T-cell (primary cell): ENCODE results near the gene GTSF1L. TPM values are rescaled to one million over a fixed set of nuclear protein-coding genes. Genes with fewer than 3 reads are reported as not detected.

ENCODE experiments used
- ATAC-seq, 4 experiments: fragments of 200-7000 bp in 3 of 4; fragments of 150-1000 bp in 1 of 4; cut with Tn5 transposase; replicated peaks in 1 of 4; 1 replicate in 3 of 4; 2 replicates in 1 of 4; pipeline ENCODE4 v1.10.0; 2021; ENCODE audit warnings: moderate library complexity in 3 of 4, mild to moderate bottlenecking in 2 of 4, moderate number of reproducible peaks in 1 of 4
- CTCF ChIA-PET, 2 donors: fragments of 300-600 bp; sonication (Branson Sonifier 250); formaldehyde crosslinking; loops; one replicate each; lab custom pipeline; 2022; ENCODE audit warnings: antibody characterized with exemption in 2 of 2; lab: Charles Lee
- POLR2A ChIA-PET, 2 donors: fragments of 300-600 bp; sonication (Branson Sonifier 250); formaldehyde crosslinking; loops; one replicate each; lab custom pipeline; 2022; ENCODE audit warnings: antibody characterized with exemption in 2 of 2; lab: Charles Lee
- DNase-seq, 35 experiments: peaks; one replicate each; pipeline versions ENCODE4 v3.0.0 to v3.0.0-alpha.2; 2013 to 2023
- H3K27ac ChIP-seq: one replicate; pipeline ENCODE4 v1.5.1; 2013; ENCODE audit warnings: low read length
- H3K27me3 ChIP-seq, 2 experiments: replicated peaks in 1 of 2; 1 replicate in 1 of 2; 2 replicates in 1 of 2; pipeline versions ENCODE4 v1.6.1 to v1.7.0; 2013; ENCODE audit warnings: low read length in 1 of 2, mixed read lengths in 1 of 2; ENCODE audit not compliant: control insufficient read depth in 2 of 2, insufficient read depth in 2 of 2; ENCODE audit errors: extremely low read depth in 1 of 2
- H3K36me3 ChIP-seq, 2 donors: 1 replicate in 1 of 2; 2 replicates in 1 of 2; pipeline versions ENCODE4 v1.6.1 to v1.7.0; 2013; ENCODE audit warnings: low read length in 1 of 2; ENCODE audit not compliant: control insufficient read depth in 2 of 2, insufficient read depth in 1 of 2; ENCODE audit errors: extremely low read depth in 1 of 2
- H3K4me1 ChIP-seq, 2 experiments: 1 replicate in 1 of 2; 2 replicates in 1 of 2; pipeline versions ENCODE4 v1.6.1 to v1.7.0; 2013; ENCODE audit warnings: low read length in 2 of 2, mixed read lengths in 1 of 2; ENCODE audit not compliant: insufficient read depth in 2 of 2, control insufficient read depth in 1 of 2; ENCODE audit errors: extremely low read depth in 1 of 2
- H3K4me3 ChIP-seq, 2 donors: 1 replicate in 1 of 2; 2 replicates in 1 of 2; pipeline versions ENCODE4 v1.5.1 to v1.7.0; 2013; ENCODE audit warnings: mild to moderate bottlenecking in 2 of 2, low read length in 1 of 2, moderate library complexity in 1 of 2; ENCODE audit not compliant: control insufficient read depth in 1 of 2; ENCODE audit errors: extremely low read depth in 1 of 2
- H3K9me3 ChIP-seq: 2 replicates; pipeline ENCODE4 v1.7.0; 2013
- H3K27ac Mint-ChIP-seq, 2 donors: one replicate each; pipeline ENCODE4 v1.8.0; 2020 to 2021; ENCODE audit warnings: mild to moderate bottlenecking in 2 of 2, mixed read lengths in 2 of 2
- H3K27me3 Mint-ChIP-seq, 2 donors: one replicate each; pipeline ENCODE4 v1.8.0; 2021 to 2022; ENCODE audit warnings: mixed read lengths in 2 of 2
- H3K36me3 Mint-ChIP-seq: one replicate; pipeline ENCODE4 v1.8.0; 2021; ENCODE audit warnings: mixed read lengths
- H3K4me1 Mint-ChIP-seq, 3 donors: one replicate each; pipeline ENCODE4 v1.8.0; 2020 to 2022; ENCODE audit warnings: mixed read lengths in 3 of 3, mild to moderate bottlenecking in 1 of 3
- H3K4me3 Mint-ChIP-seq, 3 donors: one replicate each; pipeline ENCODE4 v1.8.0; 2020 to 2022; ENCODE audit warnings: mild to moderate bottlenecking in 3 of 3, mixed read lengths in 3 of 3, moderate library complexity in 3 of 3
- H3K9me3 Mint-ChIP-seq, 3 donors: one replicate each; pipeline ENCODE4 v1.8.0; 2020 to 2022; ENCODE audit warnings: mixed read lengths in 3 of 3
- WGBS: methylation state at CpG from one replicate; pipeline ENCODE4 v1.1.5; 2013; ENCODE audit warnings: missing lambda C conversion rate; ENCODE audit not compliant: insufficient coverage; 5-methylcytosine and 5-hydroxymethylcytosine counted together
- total RNA-seq, 35 experiments: library from RNA in 6 of 35; stranded (reverse) in 6 of 35; fragments of 120-200 nt in 1 of 35; gene quantifications; one replicate each; pipeline versions ENCODE4 v1.2.1 to v1.2.4 and lab custom pipeline; 2013 to 2026

GTSF1L gene
- total RNA-seq, 5 donors from 2014 or later (not counting 1 experiment from before 2014, with no cell fraction given), result 0.30 to 0.63 (median 0.53) TPM; not detected in 2

- Mint-ChIP-seq H3K9me3 (no peaks in the 10 kb centered on the region), H3K36me3 (no peaks in the 10 kb centered on the region), H3K27ac (peak overlapping the region in 1 of 2 donors; percentile 44), H3K27me3 (peaks cover 0 to 15% of the 10 kb centered on the region in 2 donors), H3K4me1 (peaks cover 32 to 37% (median 33%) of the 10 kb centered on the region in 3 donors), H3K4me3 (peak overlapping the region in 1 of 3 donors; percentile 17)
- peak; percentile 35 to 86 (median 72) for DNase-seq
- Histone ChIP-seq H3K36me3 (peaks cover 0 to 2% of the 10 kb centered on the region in 2 donors), H3K27ac (no peak overlapping the region), H3K27me3 (peaks cover 0 to 44% of the 10 kb centered on the region in 2 experiments), H3K4me1 (peaks cover 2 to 37% of the 10 kb centered on the region in 2 experiments), H3K9me3 (no peaks in the 10 kb centered on the region), H3K4me3 (no peak overlapping the region)
- WGBS, result 8% methylated on average over 19 of the region's 23 CpGs
- POLR2A ChIA-PET, result interaction anchor here in 1 of 2 donors (0.7 kb wide), 1 partner anchor 340 kb away, joined by 3 read pairs; no protein-coding TSS in a partner anchor
- CTCF ChIA-PET, result interaction anchor here (0.6 to 1.9 kb wide), 6 partner anchors 12 to 342 kb away, joined by 3 to 9 read pairs (median 4); no protein-coding TSS in a partner anchor
- ATAC-seq, result peak; percentile 76 to 85 (median 79)
Observed at GRCh38 chr20:43749734-43750294, 23.0 kb upstream of the GTSF1L start.

- no peaks in the 10 kb centered on the region for H3K36me3 Mint-ChIP-seq
- H3K4me3 ChIP-seq, result no peak overlapping the region
- no peaks in the 10 kb centered on the region for H3K9me3 Mint-ChIP-seq
- WGBS, result no CpG with 5 or more reads among the region's 1 CpG
- no peak overlapping the region for H3K4me3 Mint-ChIP-seq
- ChIA-PET CTCF (interaction anchor here (0.5 to 1.7 kb wide), 7 partner anchors 9 to 564 kb away, joined by 3 to 18 read pairs (median 3); no protein-coding TSS in a partner anchor), POLR2A (interaction anchor here in 1 of 2 donors (0.7 kb wide), 1 partner anchor 159 kb away, joined by 4 read pairs; no protein-coding TSS in a partner anchor)
- H3K4me1 Mint-ChIP-seq, result peaks cover 32 to 37% (median 33%) of the 10 kb centered on the region in 3 donors
- DNase-seq (no peak), ATAC-seq (no peak)
- H3K4me1 ChIP-seq, result peaks cover 2 to 37% of the 10 kb centered on the region in 2 experiments
- H3K27ac Mint-ChIP-seq, result no peak overlapping the region
- no peak overlapping the region for H3K27ac ChIP-seq
- H3K27me3 ChIP-seq, result peaks cover 0 to 44% of the 10 kb centered on the region in 2 experiments
- H3K27me3 Mint-ChIP-seq, result peaks cover 0 to 15% of the 10 kb centered on the region in 2 donors
- peaks cover 0 to 2% of the 10 kb centered on the region in 2 donors for H3K36me3 ChIP-seq
- no peaks in the 10 kb centered on the region for H3K9me3 ChIP-seq
Observed at GRCh38 chr20:43748274-43748673, 21.5 kb upstream of the GTSF1L start.

GRCh38 chr20:43746344-43747137 lies 19.7 kb upstream of the GTSF1L start:
- no peak overlapping the region for H3K27ac ChIP-seq
- CTCF ChIA-PET, result interaction anchor here in 1 of 2 donors (0.7 kb wide), 1 partner anchor 96 kb away, joined by 3 read pairs; no protein-coding TSS in a partner anchor
- H3K4me1 ChIP-seq, result peaks cover 2 to 24% of the 10 kb centered on the region in 2 experiments

GRCh38 chr20:43744966-43745730 lies 18.3 kb upstream of the GTSF1L start:
- H3K27ac Mint-ChIP-seq, result no peak overlapping the region
- H3K4me1 Mint-ChIP-seq, result peaks cover 9 to 13% (median 10%) of the 10 kb centered on the region in 3 donors
- ATAC-seq (no peak), DNase-seq (no peak)
- 83% methylated on average over 2 of the region's 12 CpGs for WGBS
- H3K27me3 Mint-ChIP-seq, result peaks cover 0 to 7% of the 10 kb centered on the region in 2 donors
- H3K9me3 Mint-ChIP-seq, result no peaks in the 10 kb centered on the region
- H3K27ac ChIP-seq, result no peak overlapping the region
- ChIA-PET CTCF (no interaction called here), POLR2A (interaction anchor here in 1 of 2 donors (1.0 kb wide), 1 partner anchor 350 kb away, joined by 4 read pairs; no protein-coding TSS in a partner anchor)
- no peak overlapping the region for H3K4me3 ChIP-seq
- H3K4me3 Mint-ChIP-seq, result peak overlapping the region in 1 of 3 donors; percentile 44
- no peaks in the 10 kb centered on the region for H3K9me3 ChIP-seq
- H3K4me1 ChIP-seq, result peaks cover 0 to 13% of the 10 kb centered on the region in 2 experiments
- H3K36me3 Mint-ChIP-seq, result no peaks in the 10 kb centered on the region
- H3K36me3 ChIP-seq, result peaks cover 0 to 2% of the 10 kb centered on the region in 2 donors
- H3K27me3 ChIP-seq, result peaks cover 0 to 20% of the 10 kb centered on the region in 2 experiments

More at GRCh38 chr20:43746344-43747137, 19.7 kb upstream of the GTSF1L start:
- Mint-ChIP-seq H3K9me3 (no peaks in the 10 kb centered on the region), H3K27ac (peak overlapping the region in 1 of 2 donors; percentile 17), H3K36me3 (no peaks in the 10 kb centered on the region), H3K4me3 (no peak overlapping the region), H3K4me1 (peaks cover 21 to 23% (median 23%) of the 10 kb centered on the region in 3 donors), H3K27me3 (peaks cover 0 to 13% of the 10 kb centered on the region in 2 donors)
- Histone ChIP-seq H3K36me3 (peaks cover 0 to 2% of the 10 kb centered on the region in 2 donors), H3K4me3 (no peak overlapping the region), H3K9me3 (no peaks in the 10 kb centered on the region), H3K27me3 (peaks cover 0 to 32% of the 10 kb centered on the region in 2 experiments)
- no peak for ATAC-seq
- POLR2A ChIA-PET, result interaction anchor here in 1 of 2 donors (0.7 kb wide), 1 partner anchor 323 kb away, joined by 3 read pairs; no protein-coding TSS in a partner anchor
- DNase-seq, result no peak
- 55% methylated on average over 7 of the region's 12 CpGs for WGBS

- Histone ChIP-seq H3K4me1 (peaks cover 0 to 5% of the 10 kb centered on the region in 2 experiments), H3K27ac (no peak overlapping the region), H3K36me3 (peaks cover 0 to 2% of the 10 kb centered on the region in 2 donors), H3K4me3 (no peak overlapping the region), H3K27me3 (peaks cover 0 to 11% of the 10 kb centered on the region in 2 experiments), H3K9me3 (no peaks in the 10 kb centered on the region)
- no peaks in the 10 kb centered on the region for H3K36me3 Mint-ChIP-seq
- H3K27ac Mint-ChIP-seq, result no peak overlapping the region
- DNase-seq (peak in 1 of 35 experiments; percentile 15), ATAC-seq (peak in 1 of 4 experiments; percentile 12)
- peaks cover 3 to 6% (median 6%) of the 10 kb centered on the region in 3 donors for H3K4me1 Mint-ChIP-seq
- CTCF ChIA-PET, result no interaction called here
- peaks cover 0 to 4% of the 10 kb centered on the region in 2 donors for H3K27me3 Mint-ChIP-seq
- WGBS, result 100% methylated on average over 2 of the region's 9 CpGs
- H3K9me3 Mint-ChIP-seq, result no peaks in the 10 kb centered on the region
- POLR2A ChIA-PET, result interaction anchor here in 1 of 2 donors (1.0 kb wide), 1 partner anchor 351 kb away, joined by 4 read pairs; no protein-coding TSS in a partner anchor
- H3K4me3 Mint-ChIP-seq, result no peak overlapping the region
Observed at GRCh38 chr20:43744151-43744611, 17.4 kb upstream of the GTSF1L start.
